Effector CD4-positive, alpha-beta T cell (primary cell): ENCODE results near the gene ARHGAP40. TPM values are rescaled to one million over a fixed set of nuclear protein-coding genes. Genes with fewer than 3 reads are reported as not detected.

Experiments used
- DNase-seq: peaks from one replicate; pipeline ENCODE4 v3.0.0-alpha.2; 2020
- total RNA-seq: gene quantifications from one replicate; lab custom pipeline; 2026; lab: John Stamatoyannopoulos, UW

Gene ARHGAP40
- total RNA-seq = not detected

- no peak for DNase-seq
Observed at GRCh38 chr20:38601216-38602184, at the start of gene ARHGAP40. Gene ARHGAP40, plus strand, starts transcription at chr20:38601809.

- no peak for DNase-seq
Observed at GRCh38 chr20:38554986-38555385, 46.6 kb upstream of the ARHGAP40 start.

GRCh38 chr20:38555395-38555794 is 46.2 kb upstream of the ARHGAP40 start:
- DNase-seq = no peak

- no peak for DNase-seq
Observed at GRCh38 chr20:38557174-38557573, 44.4 kb upstream of the ARHGAP40 start.

GRCh38 chr20:38558596-38559360 is 42.8 kb upstream of the ARHGAP40 start:
- no peak for DNase-seq

GRCh38 chr20:38559764-38560163 is 41.8 kb upstream of the ARHGAP40 start:
- no peak for DNase-seq

- DNase-seq = no peak
Observed at GRCh38 chr20:38563802-38564431, 37.7 kb upstream of the ARHGAP40 start.

GRCh38 chr20:38564680-38565079 is 36.9 kb upstream of the ARHGAP40 start:
- DNase-seq = no peak

- DNase-seq = no peak
Observed at GRCh38 chr20:38566036-38566598, 35.5 kb upstream of the ARHGAP40 start.

- DNase-seq = no peak
Observed at GRCh38 chr20:38569747-38570525, 31.7 kb upstream of the ARHGAP40 start.

- DNase-seq = no peak
Observed at GRCh38 chr20:38573413-38573812, 28.2 kb upstream of the ARHGAP40 start.

- no peak for DNase-seq
Observed at GRCh38 chr20:38579219-38579910, 22.2 kb upstream of the ARHGAP40 start.

GRCh38 chr20:38579921-38580320 is 21.7 kb upstream of the ARHGAP40 start:
- DNase-seq = no peak

GRCh38 chr20:38581013-38581412 is 20.6 kb upstream of the ARHGAP40 start, which contains the start of gene ADIG:
Gene ADIG, plus strand, starts transcription at chr20:38581197. Its CDS starts 54 bp downstream, at chr20:38581251.
- no peak for DNase-seq

- DNase-seq = no peak
Observed at GRCh38 chr20:38581830-38582358, 19.7 kb upstream of the ARHGAP40 start.

GRCh38 chr20:38583306-38583705 is 18.3 kb upstream of the ARHGAP40 start:
- DNase-seq = no peak

GRCh38 chr20:38584099-38584763 is 17.4 kb upstream of the ARHGAP40 start:
- DNase-seq = no peak

- no peak for DNase-seq
Observed at GRCh38 chr20:38585404-38586180, 16.0 kb upstream of the ARHGAP40 start.

- no peak for DNase-seq
Observed at GRCh38 chr20:38586181-38586525, 15.5 kb upstream of the ARHGAP40 start.

- no peak for DNase-seq
Observed at GRCh38 chr20:38588303-38588702, 13.3 kb upstream of the ARHGAP40 start.
